GM19023 (cell line): Measurements from ENCODE around the gene LIMD2.

Source experiments
- ATAC-seq: cut with Tn5 transposase; IDR thresholded peaks from one replicate; pipeline ENCODE4 v1.9.1; 2021; ENCODE audit warnings: mild to moderate bottlenecking, moderate library complexity; ENCODE audit not compliant: unreplicated experiment

LIMD2 gene

GRCh38 chr17:63701868-63702720 lies 2.2 kb upstream of the LIMD2 start:
- no peak for ATAC-seq

GRCh38 chr17:63701456-63701820 lies 1.5 kb upstream of the LIMD2 start:
- ATAC-seq: no peak

- no peak for ATAC-seq
Measured at GRCh38 chr17:63700528-63701455, 867 bp upstream of the LIMD2 start.

- peak; percentile 28 for ATAC-seq
Measured at GRCh38 chr17:63698886-63699637, 863 bp downstream of the LIMD2 start.

GRCh38 chr17:63698381-63698885 lies 1.5 kb downstream of the LIMD2 start:
- no peak for ATAC-seq

GRCh38 chr17:63697341-63698286 lies 2.3 kb downstream of the LIMD2 start:
- peak; percentile 17 for ATAC-seq

- ATAC-seq: no peak
Measured at GRCh38 chr17:63696381-63696961, 3.5 kb downstream of the LIMD2 start.

- no peak for ATAC-seq
Measured at GRCh38 chr17:63695889-63696288, 4.0 kb downstream of the LIMD2 start.

- ATAC-seq: no peak
Measured at GRCh38 chr17:63694950-63695773, 4.8 kb downstream of the LIMD2 start.

GRCh38 chr17:63694229-63694949 lies 5.5 kb downstream of the LIMD2 start:
- no peak for ATAC-seq

GRCh38 chr17:63693411-63694113 lies 6.4 kb downstream of the LIMD2 start:
- no peak for ATAC-seq

- no peak for ATAC-seq
Measured at GRCh38 chr17:63692195-63692816, 7.6 kb downstream of the LIMD2 start.

- ATAC-seq: no peak
Measured at GRCh38 chr17:63689479-63689878, 10.4 kb downstream of the LIMD2 start.

- no peak for ATAC-seq
Measured at GRCh38 chr17:63688396-63689020, 11.4 kb downstream of the LIMD2 start.

GRCh38 chr17:63686138-63686685 lies 13.7 kb downstream of the LIMD2 start:
- ATAC-seq: no peak

- ATAC-seq: no peak
Measured at GRCh38 chr17:63685578-63685977, 14.3 kb downstream of the LIMD2 start.
